ENCODE data around the gene MUC15.

Gene MUC15

GRCh38 chr11:26569646-26570045 lies 2.4 kb downstream of the MUC15 start:
- H3K36me3 ChIP-seq (ENCODE audit: insufficient read depth, low read length) = no peaks in the 10 kb centered on the region
- H3K27ac ChIP-seq (ENCODE audit: low read depth, low read length, poor library complexity, severe bottlenecking) = no peak overlapping the region
- H4K20me1 ChIP-seq (ENCODE audit: insufficient read depth, low read length) = no peaks in the 10 kb centered on the region
- no peaks in the 10 kb centered on the region for H3K79me2 ChIP-seq (ENCODE audit: insufficient read depth, low read length)
- no peaks in the 10 kb centered on the region for H3K9me2 ChIP-seq (ENCODE audit: low read depth, low read length)
- no peak overlapping the region for H3K4me3 ChIP-seq (ENCODE audit: low read depth, low read length, poor library complexity, severe bottlenecking)
- no peaks in the 10 kb centered on the region for H3K4me1 ChIP-seq (ENCODE audit: insufficient read depth, low read length, severe bottlenecking)
- no peaks in the 10 kb centered on the region for H3K9me3 ChIP-seq (ENCODE audit: low read length)
- 0 out of 2 replicates have a peak, but pooled peaks cover 3% of the 10 kb centered on the region for H3K27me3 ChIP-seq (ENCODE audit: insufficient read depth, low read length)
- no peak overlapping the region for H3K4me2 ChIP-seq (ENCODE audit: low read length)
- H3F3A ChIP-seq (ENCODE audit: insufficient read depth, low read length) = no peaks in the 10 kb centered on the region
- no peak overlapping the region for H3K9ac ChIP-seq (ENCODE audit: low read length)
- no peak overlapping the region for H2AFZ ChIP-seq (ENCODE audit: low read length)
- TF ChIP-seq EZH2 (IDR thresholded peaks at IDR 0.05; ENCODE audit: borderline replicate concordance, low read length) (no peak), CTCF (IDR thresholded peaks at IDR 0.05; ENCODE audit: low read length) (no peak)

- no peak overlapping the region for H3K27ac ChIP-seq (ENCODE audit: low read depth, low read length, poor library complexity, severe bottlenecking)
- no peak overlapping the region for H3K4me2 ChIP-seq (ENCODE audit: low read length)
- no peaks in the 10 kb centered on the region for H3K79me2 ChIP-seq (ENCODE audit: insufficient read depth, low read length)
- H3K9me2 ChIP-seq (ENCODE audit: low read depth, low read length) = no peaks in the 10 kb centered on the region
- no peaks in the 10 kb centered on the region for H3K36me3 ChIP-seq (ENCODE audit: insufficient read depth, low read length)
- H3K9me3 ChIP-seq (ENCODE audit: low read length) = no peaks in the 10 kb centered on the region
- H3K4me3 ChIP-seq (ENCODE audit: low read depth, low read length, poor library complexity, severe bottlenecking) = no peak overlapping the region
- H3K27me3 ChIP-seq (ENCODE audit: insufficient read depth, low read length) = no peaks in the 10 kb centered on the region
- no peaks in the 10 kb centered on the region for H4K20me1 ChIP-seq (ENCODE audit: insufficient read depth, low read length)
- H2AFZ ChIP-seq (ENCODE audit: low read length) = no peak overlapping the region
- no peak for TF ChIP-seq CTCF (IDR thresholded peaks at IDR 0.05; ENCODE audit: low read length)
- TF ChIP-seq EZH2 (IDR thresholded peaks at IDR 0.05; ENCODE audit: borderline replicate concordance, low read length) = no peak
- H3K4me1 ChIP-seq (ENCODE audit: insufficient read depth, low read length, severe bottlenecking) = no peaks in the 10 kb centered on the region
- H3K9ac ChIP-seq (ENCODE audit: low read length) = no peak overlapping the region
- no peaks in the 10 kb centered on the region for H3F3A ChIP-seq (ENCODE audit: insufficient read depth, low read length)
Measured at GRCh38 chr11:26558190-26558589, 13.9 kb downstream of the MUC15 start.

GRCh38 chr11:26557666-26558065 lies 14.4 kb downstream of the MUC15 start:
- Histone ChIP-seq H3K9ac (ENCODE audit: low read length) (no peak overlapping the region), H3K27ac (ENCODE audit: low read depth, low read length, poor library complexity, severe bottlenecking) (no peak overlapping the region), H4K20me1 (ENCODE audit: insufficient read depth, low read length) (no peaks in the 10 kb centered on the region), H3K79me2 (ENCODE audit: insufficient read depth, low read length) (no peaks in the 10 kb centered on the region), H3K36me3 (ENCODE audit: insufficient read depth, low read length) (no peaks in the 10 kb centered on the region), H3K9me3 (ENCODE audit: low read length) (no peaks in the 10 kb centered on the region), H3K27me3 (ENCODE audit: insufficient read depth, low read length) (no peaks in the 10 kb centered on the region), H2AFZ (ENCODE audit: low read length) (no peak overlapping the region), H3K4me3 (ENCODE audit: low read depth, low read length, poor library complexity, severe bottlenecking) (no peak overlapping the region), H3K4me2 (ENCODE audit: low read length) (no peak overlapping the region), H3F3A (ENCODE audit: insufficient read depth, low read length) (no peaks in the 10 kb centered on the region), H3K9me2 (ENCODE audit: low read depth, low read length) (no peaks in the 10 kb centered on the region), H3K4me1 (ENCODE audit: insufficient read depth, low read length, severe bottlenecking) (no peaks in the 10 kb centered on the region)
- no peak for TF ChIP-seq CTCF (IDR thresholded peaks at IDR 0.05; ENCODE audit: low read length)
- TF ChIP-seq EZH2 (IDR thresholded peaks at IDR 0.05; ENCODE audit: borderline replicate concordance, low read length) = no peak
